ENCODE data around the gene RNFT2.

- TF ChIP-seq CTCF (IDR thresholded peaks at IDR 0.05) (no peak), POLR2AphosphoS5 (IDR thresholded peaks at IDR 0.05; ENCODE audit: low read depth, low read length) (no peak), TCF7L2 (IDR thresholded peaks at IDR 0.05; ENCODE audit: low read depth, low read length) (no peak), SIN3A (IDR thresholded peaks at IDR 0.05; ENCODE audit: borderline replicate concordance, insufficient read depth, low read depth, low read length) (no peak)
- TF ChIP-seq, protein P1, sequence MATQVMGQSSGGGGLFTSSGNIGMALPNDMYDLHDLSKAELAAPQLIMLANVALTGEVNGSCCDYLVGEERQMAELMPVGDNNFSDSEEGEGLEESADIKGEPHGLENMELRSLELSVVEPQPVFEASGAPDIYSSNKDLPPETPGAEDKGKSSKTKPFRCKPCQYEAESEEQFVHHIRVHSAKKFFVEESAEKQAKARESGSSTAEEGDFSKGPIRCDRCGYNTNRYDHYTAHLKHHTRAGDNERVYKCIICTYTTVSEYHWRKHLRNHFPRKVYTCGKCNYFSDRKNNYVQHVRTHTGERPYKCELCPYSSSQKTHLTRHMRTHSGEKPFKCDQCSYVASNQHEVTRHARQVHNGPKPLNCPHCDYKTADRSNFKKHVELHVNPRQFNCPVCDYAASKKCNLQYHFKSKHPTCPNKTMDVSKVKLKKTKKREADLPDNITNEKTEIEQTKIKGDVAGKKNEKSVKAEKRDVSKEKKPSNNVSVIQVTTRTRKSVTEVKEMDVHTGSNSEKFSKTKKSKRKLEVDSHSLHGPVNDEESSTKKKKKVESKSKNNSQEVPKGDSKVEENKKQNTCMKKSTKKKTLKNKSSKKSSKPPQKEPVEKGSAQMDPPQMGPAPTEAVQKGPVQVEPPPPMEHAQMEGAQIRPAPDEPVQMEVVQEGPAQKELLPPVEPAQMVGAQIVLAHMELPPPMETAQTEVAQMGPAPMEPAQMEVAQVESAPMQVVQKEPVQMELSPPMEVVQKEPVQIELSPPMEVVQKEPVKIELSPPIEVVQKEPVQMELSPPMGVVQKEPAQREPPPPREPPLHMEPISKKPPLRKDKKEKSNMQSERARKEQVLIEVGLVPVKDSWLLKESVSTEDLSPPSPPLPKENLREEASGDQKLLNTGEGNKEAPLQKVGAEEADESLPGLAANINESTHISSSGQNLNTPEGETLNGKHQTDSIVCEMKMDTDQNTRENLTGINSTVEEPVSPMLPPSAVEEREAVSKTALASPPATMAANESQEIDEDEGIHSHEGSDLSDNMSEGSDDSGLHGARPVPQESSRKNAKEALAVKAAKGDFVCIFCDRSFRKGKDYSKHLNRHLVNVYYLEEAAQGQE (IDR thresholded peaks at IDR 0.05; ENCODE audit: insufficient read depth in 1 of 2, low read depth in 2 of 2, low read length in 1 of 2): no peak
These were observed 136.3 kb downstream of the RNFT2 start for GRCh38 chr12:116874324-116874995.

Measured in Panc1 (cell line).